ENCODE data around the gene IHH. TPM values are rescaled to one million over a fixed set of nuclear protein-coding genes. Genes with fewer than 3 reads are reported as not detected.

The IHH gene
- total and polyA plus RNA-seq, 2 of the 8 experiments (the other 6 are each of a cell fraction or from before 2014, with no cell fraction given): 0.03 TPM; not detected in 1

GRCh38 chr2:219071131-219071816, 10.6 kb upstream of the IHH start:
- ChIA-PET POLR2A (ENCODE audit: partially characterized antibody) (no interaction called here), CTCF (ENCODE audit: partially characterized antibody) (interaction anchor here (1.0 to 62.8 kb wide), 11 partner anchors 8 to 259 kb away, joined by 3 to 1777 read pairs (median 22); partner anchors contain the start of genes CFAP65 and IHH)
- Histone ChIP-seq H2BK15ac (ENCODE audit: low read length) (no peak overlapping the region), H3K18ac (ENCODE audit: extremely low read depth, low read length) (no peak overlapping the region), H4K5ac (ENCODE audit: insufficient read length, low read depth, low read length) (no peak overlapping the region), H2BK5ac (ENCODE audit: low read depth, low read length) (no peak overlapping the region), H4K20me1 (replicated peaks in 1 of 2; ENCODE audit: control insufficient read depth in 1 of 2, insufficient read depth in 2 of 2, low read length in 2 of 2) (no peaks in the 10 kb centered on the region), H3K4me1 (replicated peaks in 1 of 4; ENCODE audit: control insufficient read depth in 3 of 4, insufficient read depth in 4 of 4, low read length in 3 of 4) (0 out of 7 replicates have a peak, but pooled peaks cover 0 to 3% (median under 1%) of the 10 kb centered on the region in 4 experiments), H2AK5ac (ENCODE audit: low read depth, low read length) (no peak overlapping the region), H3K9me3 (ENCODE audit: insufficient read depth in 2 of 2, low read depth in 1 of 2, low read length in 1 of 2) (no peaks in the 10 kb centered on the region), H3K27ac (ENCODE audit: low read depth, low read length) (no peak overlapping the region), H3K4me2 (ENCODE audit: insufficient read depth in 1 of 2, low read depth in 2 of 2, low read length in 2 of 2) (no peak overlapping the region), H3K27me3 (replicated peaks in 1 of 4; ENCODE audit: control insufficient read depth in 3 of 4, extremely low read depth in 1 of 4, insufficient read depth in 3 of 4, low read length in 3 of 4) (no peaks in the 10 kb centered on the region), H3K79me2 (ENCODE audit: control insufficient read depth in 1 of 2, insufficient read depth in 2 of 2, low read length in 2 of 2) (no peaks in the 10 kb centered on the region), H2AFZ (ENCODE audit: low read length) (no peak overlapping the region), H2BK120ac (replicated peaks; ENCODE audit: low read depth, low read length) (no peak overlapping the region), H3K23ac (ENCODE audit: insufficient read length) (no peak overlapping the region), H2BK12ac (ENCODE audit: low read depth, low read length) (no peak overlapping the region), H2BK20ac (ENCODE audit: low read length) (no peak overlapping the region), H4K91ac (replicated peaks; ENCODE audit: insufficient read length, low read length) (no peak overlapping the region), H3K14ac (ENCODE audit: insufficient read length) (no peak overlapping the region), H3K4ac (replicated peaks; ENCODE audit: insufficient read length, low read depth, low read length) (no peak overlapping the region), H3K9ac (replicated peaks in 1 of 4; ENCODE audit: extremely low read depth in 1 of 4, low read depth in 3 of 4, low read length in 3 of 4) (no peak overlapping the region), H3K36me3 (ENCODE audit: control insufficient read depth in 2 of 4, insufficient read depth in 4 of 4, low read length in 3 of 4) (peaks cover 0 to 5% (median 0%) of the 10 kb centered on the region in 4 experiments; a peak in 2 of 8 replicates), H3K56ac (replicated peaks; ENCODE audit: insufficient read length, low read depth, low read length) (no peak overlapping the region), H3K79me1 (ENCODE audit: low read depth, low read length) (no peaks in the 10 kb centered on the region), H3K4me3 (ENCODE audit: extremely low read depth in 1 of 4, insufficient read depth in 2 of 4, low read depth in 3 of 4, low read length in 4 of 4) (no peak overlapping the region), H4K8ac (ENCODE audit: extremely low read depth, insufficient read depth, low read length) (no peak overlapping the region), H3K23me2 (ENCODE audit: low read depth, low read length) (no peaks in the 10 kb centered on the region)
- DNase-seq (ENCODE audit: low read depth in 1 of 2, low spot score in 2 of 2) (no peak), FAIRE-seq (no peak)
- WGBS, 2 experiments (ENCODE audit: extremely low coverage in 1 of 2, insufficient coverage in 1 of 2, insufficient read length in 1 of 2, insufficient replicate concordance in 2 of 2, low coverage in 1 of 2, low lambda C conversion rate in 2 of 2, missing lambda C conversion rate in 1 of 2): 92% methylated on average over 6 of the region's 6 CpGs; no CpG with 5 or more reads in 1 of the 2 experiments

All from H1 (cell line).